ENCODE measurements around the gene THSD7A.

Gene THSD7A

DNA sequence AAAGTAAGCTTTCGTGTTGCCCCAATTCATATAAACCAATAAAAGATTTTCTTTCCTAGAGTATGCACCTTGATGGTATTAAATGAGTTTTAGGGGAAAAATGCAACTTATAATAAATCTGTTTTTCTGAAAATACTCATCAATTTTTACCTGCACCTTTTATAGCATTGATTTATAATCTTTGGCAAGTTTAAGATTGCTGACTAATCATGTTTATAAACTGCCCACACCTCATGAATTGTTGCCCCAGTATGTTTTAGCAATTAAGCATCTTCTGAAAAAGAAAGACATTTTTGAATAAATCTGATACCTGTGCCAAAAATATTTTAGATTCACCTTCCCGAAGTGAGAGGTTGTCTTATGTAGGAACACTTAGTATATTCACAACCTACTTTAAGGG, 420.0 kb downstream of the THSD7A start:
- no peak for DNase-seq (ENCODE audit: low spot score)

DNA sequence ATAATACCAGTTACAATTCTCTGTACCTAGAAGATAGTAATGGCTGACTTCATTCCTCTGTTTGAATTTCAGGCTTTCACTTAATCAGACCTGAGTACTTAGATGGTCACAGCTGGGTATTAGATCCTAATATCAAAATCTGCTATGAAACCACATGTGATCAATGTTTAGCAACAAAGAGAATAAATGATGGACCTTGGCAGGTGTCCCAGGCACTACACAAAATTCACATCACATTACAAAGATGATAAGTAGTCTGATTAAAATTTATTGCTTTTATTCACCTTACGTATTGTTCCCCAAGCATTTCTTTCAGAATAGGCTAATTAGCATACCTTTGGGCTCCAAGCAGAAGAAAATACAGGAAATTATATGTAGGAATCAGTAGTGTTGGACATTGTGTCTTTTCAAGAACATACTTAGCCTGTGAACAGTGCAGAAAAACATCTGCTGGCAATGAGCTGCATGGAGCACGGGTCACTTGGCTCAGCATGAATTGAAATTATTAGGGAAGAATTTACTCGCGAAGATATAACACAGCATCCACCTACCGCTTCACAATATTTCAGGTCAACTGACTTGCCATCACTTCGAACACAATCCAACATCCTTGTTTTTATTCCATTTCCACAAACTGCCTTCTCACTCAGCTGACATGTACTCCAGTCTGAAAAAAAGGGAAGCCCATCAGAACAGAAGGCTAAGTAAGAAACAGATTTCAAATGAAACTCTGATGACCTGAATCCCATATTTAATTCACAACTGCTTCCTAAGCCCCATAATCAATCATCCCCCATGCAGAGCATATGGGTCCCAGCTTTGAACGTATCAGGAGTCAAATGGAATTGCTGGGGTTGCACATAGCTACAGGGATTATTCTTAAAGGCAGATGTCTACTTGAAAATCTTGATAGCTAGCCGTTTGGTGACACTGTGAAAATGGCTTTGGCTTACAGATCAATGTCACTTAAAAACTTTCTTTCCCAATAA, 421.0 kb downstream of the THSD7A start:
- no peak for DNase-seq (ENCODE audit: low spot score)

DNA sequence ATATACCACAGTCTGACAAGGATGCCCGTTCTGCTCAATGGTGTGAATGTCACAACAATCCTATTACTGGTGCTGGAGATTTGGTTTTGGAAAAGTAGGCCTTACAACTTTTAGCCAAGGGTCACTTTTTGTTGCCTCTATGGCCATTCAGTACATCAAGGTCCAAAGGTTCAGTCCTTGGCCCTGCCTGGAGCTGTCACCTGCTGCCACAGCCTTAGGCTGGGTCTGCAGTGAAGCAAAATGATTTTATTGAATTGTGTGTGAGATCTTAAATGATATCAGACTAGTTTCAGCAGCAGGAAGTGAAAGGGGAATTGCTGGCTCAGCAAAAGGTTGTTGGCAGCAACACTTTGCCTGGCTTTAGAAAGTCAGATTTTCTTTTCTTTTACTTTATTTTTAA, 427.6 kb downstream of the THSD7A start:
- no peak for DNase-seq (ENCODE audit: low spot score)

DNA sequence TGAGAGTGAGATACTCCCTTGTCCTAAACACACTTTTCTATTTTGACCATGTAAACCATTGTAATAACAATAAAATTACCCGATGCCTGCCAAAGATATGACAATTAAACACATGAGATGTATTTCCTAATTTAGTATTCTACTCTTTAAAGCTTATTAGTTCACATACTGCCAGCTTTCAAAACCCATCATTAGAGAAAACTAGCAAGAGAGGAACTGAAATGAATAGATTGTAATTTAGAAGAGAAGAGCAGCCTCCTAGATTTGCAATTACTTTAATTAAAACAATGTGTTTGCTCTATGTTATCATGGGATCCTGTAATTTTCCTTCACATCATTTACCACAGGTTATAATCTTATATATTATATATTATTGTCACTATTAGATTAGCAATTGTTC, 428.2 kb downstream of the THSD7A start:
- no peak for DNase-seq (ENCODE audit: low spot score)

GRCh38 chr7:11394438-11394837, 437.6 kb downstream of the THSD7A start:
- DNase-seq (ENCODE audit: low spot score): no peak

DNA sequence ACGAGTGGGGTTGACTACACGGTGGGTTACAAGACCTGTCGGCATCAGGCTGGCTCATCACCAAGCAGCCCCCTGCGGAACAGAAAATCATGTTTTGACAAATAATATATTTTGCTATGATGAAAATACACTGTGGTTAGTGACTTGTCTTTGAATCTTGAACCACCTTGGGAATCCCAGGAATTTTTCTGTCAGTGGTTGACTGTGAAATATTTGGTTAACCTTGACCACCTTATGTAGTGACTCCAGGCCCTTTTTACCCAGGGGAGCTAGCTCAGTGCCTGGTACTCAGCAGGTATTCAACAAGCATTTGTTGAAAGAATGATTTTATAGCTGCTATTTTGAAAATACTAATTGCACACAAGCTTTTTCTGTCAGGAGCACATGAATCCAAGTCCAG, 452.4 kb downstream of the THSD7A start:
- DNase-seq (ENCODE audit: low spot score): no peak

- DNase-seq (ENCODE audit: low spot score): no peak
Measured at GRCh38 chr7:11376529-11376928, 455.5 kb downstream of the THSD7A start.

DNA sequence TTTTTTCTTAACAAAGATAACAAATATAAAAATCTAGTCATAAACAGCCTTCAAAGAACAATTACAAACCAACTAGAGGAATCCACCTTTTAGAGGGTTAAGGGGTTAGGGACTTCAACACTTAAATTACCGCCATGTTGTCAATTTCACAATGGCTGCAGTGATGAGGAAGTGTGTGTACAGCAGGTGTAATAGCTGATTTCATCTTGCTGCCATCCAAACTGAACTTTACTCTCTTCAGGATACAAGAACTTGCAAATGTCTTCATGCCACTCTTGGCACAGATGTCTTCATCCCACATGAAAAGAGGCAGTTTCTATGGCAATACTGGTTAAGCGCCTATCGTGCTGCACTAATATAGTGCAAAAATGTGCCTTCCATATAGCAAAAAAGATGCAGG, 457.4 kb downstream of the THSD7A start:
- DNase-seq (ENCODE audit: low spot score): no peak

DNA sequence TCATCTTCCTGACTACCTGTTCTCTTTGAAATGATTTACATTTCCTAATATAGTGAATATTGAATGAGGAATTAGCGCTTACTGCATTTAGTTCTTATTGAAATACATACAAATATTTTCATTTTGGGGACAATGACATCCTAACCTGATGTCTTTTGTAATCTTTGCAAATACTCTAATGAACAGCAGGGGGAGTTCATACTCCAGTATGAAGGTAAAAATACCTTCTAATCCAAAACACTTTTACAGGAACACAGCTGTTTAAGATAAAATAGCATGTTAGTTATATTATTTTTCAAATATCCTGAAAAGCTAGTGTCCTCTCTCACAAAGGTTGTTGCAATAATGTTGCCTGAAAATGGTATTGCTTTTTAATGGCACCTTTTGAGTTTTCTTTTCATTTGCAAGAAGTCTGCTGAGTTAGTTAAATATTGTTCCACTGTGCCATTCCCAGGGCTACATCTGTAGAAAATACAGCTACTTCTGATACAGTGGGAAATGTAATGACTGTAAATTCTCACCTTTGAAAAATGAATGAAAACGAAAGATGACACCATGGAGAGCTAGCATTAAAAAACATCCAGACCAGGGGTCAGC, 458.4 kb downstream of the THSD7A start:
- no peak for DNase-seq (ENCODE audit: low spot score)

- DNase-seq (ENCODE audit: low spot score): no peak
Measured at GRCh38 chr7:11369696-11370095, 462.3 kb downstream of the THSD7A start.

DNA sequence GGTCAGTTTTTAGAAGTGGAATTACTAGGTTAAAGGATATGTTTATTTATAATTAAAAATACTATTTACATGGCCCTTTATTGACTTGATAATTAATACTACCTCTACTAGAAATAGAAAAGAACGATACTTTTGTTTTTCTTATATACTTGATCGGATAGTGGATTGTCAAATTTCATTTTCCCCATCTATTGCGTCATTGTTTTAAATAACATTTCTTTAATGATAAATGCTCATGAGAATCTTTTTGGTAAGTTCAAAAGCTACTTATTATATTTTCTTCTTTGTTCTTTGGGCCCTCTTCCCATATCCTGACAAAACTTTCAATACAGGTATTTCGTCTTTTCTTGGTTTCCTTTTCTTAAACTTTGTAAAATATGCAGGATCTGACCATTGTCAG, 465.9 kb downstream of the THSD7A start:
- DNase-seq (ENCODE audit: low spot score): no peak

DNA sequence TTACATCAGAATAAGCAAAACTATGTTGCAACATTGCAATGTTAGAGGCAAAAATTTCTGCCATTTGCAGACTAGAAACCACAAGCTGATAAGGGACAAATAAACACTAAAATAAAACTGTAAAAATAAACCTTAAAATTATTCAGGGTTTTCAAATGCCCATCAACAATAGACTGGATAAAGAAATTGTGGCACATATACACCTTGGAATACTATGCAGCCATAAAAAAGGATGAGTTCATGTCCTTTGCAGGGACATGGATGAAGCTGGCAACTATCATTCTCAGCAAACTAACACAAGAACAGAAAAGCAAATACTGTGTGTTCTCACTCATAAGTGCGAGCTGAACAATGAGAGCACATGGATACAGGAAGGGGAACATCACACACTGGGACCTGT, 473.4 kb downstream of the THSD7A start:
- no peak for DNase-seq (ENCODE audit: low spot score)

GRCh38 chr7:11355399-11356005, 476.5 kb downstream of the THSD7A start:
- no peak for DNase-seq (ENCODE audit: low spot score)

GRCh38 chr7:11346302-11346701, 485.7 kb downstream of the THSD7A start:
- no peak for DNase-seq (ENCODE audit: low spot score)

- no peak for DNase-seq (ENCODE audit: low spot score)
Measured at GRCh38 chr7:11345621-11346020, 486.4 kb downstream of the THSD7A start.

DNA sequence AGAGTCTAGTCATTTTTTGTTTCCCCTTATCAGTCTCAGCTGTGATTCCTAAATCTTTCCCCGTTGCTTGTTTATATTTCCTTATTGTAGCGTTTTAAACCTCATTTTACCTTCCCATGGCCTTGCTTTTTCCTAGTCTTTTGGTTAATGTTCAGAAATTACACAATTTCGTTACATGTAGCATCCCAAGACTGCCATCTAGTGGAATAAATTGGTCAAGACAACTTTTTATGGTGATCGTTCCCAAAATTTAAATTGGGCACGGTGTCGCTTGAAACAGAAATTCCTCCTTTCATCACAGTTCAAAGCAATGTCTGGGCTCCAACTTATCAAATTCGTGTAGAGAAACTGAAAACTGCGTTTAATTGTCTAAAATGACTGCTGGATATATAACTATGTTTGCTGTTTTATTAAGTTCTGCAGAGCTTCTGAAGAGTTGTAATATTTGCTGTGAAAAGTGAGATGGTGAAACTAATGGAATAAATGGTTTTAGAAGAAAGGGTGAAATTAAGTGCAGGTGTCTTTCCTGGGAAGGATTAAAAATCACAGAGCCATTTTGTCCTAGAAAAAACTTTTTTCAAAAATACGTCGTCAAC, 488.1 kb downstream of the THSD7A start:
- peak; percentile 11 for DNase-seq (ENCODE audit: low spot score)

- no peak for DNase-seq (ENCODE audit: low spot score)
Measured at GRCh38 chr7:11343136-11343535, 488.9 kb downstream of the THSD7A start.

GRCh38 chr7:11341285-11341944, 490.6 kb downstream of the THSD7A start:
- DNase-seq (ENCODE audit: low spot score): no peak

DNA sequence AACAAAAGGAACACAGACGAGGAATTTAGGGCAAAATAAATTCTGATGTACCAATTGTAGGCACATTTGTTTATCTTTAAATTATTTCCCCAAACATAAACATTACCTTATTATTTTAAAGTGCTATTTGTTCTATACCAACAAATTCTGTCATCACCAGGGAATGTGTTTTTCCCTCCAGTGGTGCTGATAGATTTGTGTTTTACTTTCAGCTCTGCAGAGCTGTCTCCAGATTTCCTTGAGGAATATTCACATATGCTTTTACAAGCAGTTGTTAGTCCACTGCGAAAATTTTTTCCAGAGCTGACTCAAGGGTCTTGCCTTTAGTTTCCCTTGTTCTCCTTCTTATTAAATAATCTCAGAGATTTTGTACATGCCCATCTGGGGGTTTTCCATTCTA, 495.6 kb downstream of the THSD7A start:
- no peak for DNase-seq (ENCODE audit: low spot score)

- DNase-seq (ENCODE audit: low spot score): no peak
Measured at GRCh38 chr7:11335947-11336346, 496.1 kb downstream of the THSD7A start.

GRCh38 chr7:11332865-11333228, 499.2 kb downstream of the THSD7A start:
- DNase-seq (ENCODE audit: low spot score): no peak

GRCh38 chr7:11332186-11332864, 499.7 kb downstream of the THSD7A start:
- DNase-seq (ENCODE audit: low spot score): no peak

Measured in CD4-positive, alpha-beta T cell treated with Interleukin-6 at 100 ng/mL for 8 hours (primary cell).